CMK (cell line): ENCODE measurements around the gene HIVEP3.

Experiments
- DNase-seq: peaks from one replicate; pipeline ENCODE4 v3.0.0-alpha.2; 2010; ENCODE audit warnings: low read depth

Gene HIVEP3

GRCh38 chr1:41547781-41548560 is 370.8 kb downstream of the HIVEP3 start:
- no peak for DNase-seq

GRCh38 chr1:41547336-41547735 is 371.4 kb downstream of the HIVEP3 start:
- no peak for DNase-seq

GRCh38 chr1:41546833-41547135 is 371.9 kb downstream of the HIVEP3 start:
- no peak for DNase-seq

GRCh38 chr1:41545996-41546832 is 372.5 kb downstream of the HIVEP3 start:
- DNase-seq = no peak

GRCh38 chr1:41542196-41542930 is 376.4 kb downstream of the HIVEP3 start:
- DNase-seq = no peak

- no peak for DNase-seq
These were observed 377.1 kb downstream of the HIVEP3 start for GRCh38 chr1:41541592-41541952.

GRCh38 chr1:41540886-41541591 is 377.7 kb downstream of the HIVEP3 start:
- DNase-seq = no peak

- DNase-seq = no peak
These were observed 378.7 kb downstream of the HIVEP3 start for GRCh38 chr1:41539999-41540398.

- DNase-seq = no peak
These were observed 379.3 kb downstream of the HIVEP3 start for GRCh38 chr1:41539418-41539805.

GRCh38 chr1:41538741-41539417 is 379.8 kb downstream of the HIVEP3 start:
- no peak for DNase-seq

GRCh38 chr1:41537788-41538351 is 380.9 kb downstream of the HIVEP3 start:
- DNase-seq = no peak

GRCh38 chr1:41537251-41537650 is 381.5 kb downstream of the HIVEP3 start:
- DNase-seq = no peak

GRCh38 chr1:41536361-41536802 is 382.3 kb downstream of the HIVEP3 start:
- no peak for DNase-seq

- no peak for DNase-seq
These were observed 383.0 kb downstream of the HIVEP3 start for GRCh38 chr1:41535716-41536115.

GRCh38 chr1:41535276-41535675 is 383.4 kb downstream of the HIVEP3 start:
- DNase-seq = no peak

GRCh38 chr1:41534181-41535076 is 384.3 kb downstream of the HIVEP3 start:
- DNase-seq = no peak

- no peak for DNase-seq
These were observed 385.0 kb downstream of the HIVEP3 start for GRCh38 chr1:41533731-41534080.

GRCh38 chr1:41533016-41533730 is 385.5 kb downstream of the HIVEP3 start:
- no peak for DNase-seq

GRCh38 chr1:41532206-41532975 is 386.3 kb downstream of the HIVEP3 start:
- DNase-seq = no peak
